HFFc6 (cell line): Measurements from ENCODE around the gene SRSF4. TPM values are rescaled to one million over a fixed set of nuclear protein-coding genes. Genes with fewer than 3 reads are reported as not detected.
A peak's percentile ranks its signal among the peaks of the same experiment; 100 is the strongest.

ENCODE experiments used
- DNase-seq: peaks from one replicate; pipeline ENCODE4 v3.0.0-alpha.2; 2018
- H3K27ac Mint-ChIP-seq: 2 replicates; pipeline ENCODE4 v1.8.0; 2020; ENCODE audit warnings: mild to moderate bottlenecking, mixed read lengths
- H3K27me3 Mint-ChIP-seq: 2 replicates; pipeline ENCODE4 v1.8.0; 2021; ENCODE audit warnings: mild to moderate bottlenecking, moderate library complexity, mixed read lengths; ENCODE audit not compliant: insufficient read depth
- H3K36me3 Mint-ChIP-seq: 2 replicates; pipeline ENCODE4 v1.8.0; 2021; ENCODE audit warnings: low read depth, mixed read lengths
- H3K4me1 Mint-ChIP-seq: 2 replicates; pipeline ENCODE4 v1.8.0; 2020; ENCODE audit warnings: low read depth, mixed read lengths
- H3K4me3 Mint-ChIP-seq: 2 replicates; pipeline ENCODE4 v1.8.0; 2020; ENCODE audit warnings: mild to moderate bottlenecking, moderate library complexity, mixed read lengths
- H3K9me3 Mint-ChIP-seq: 2 replicates; pipeline ENCODE4 v1.8.0; 2020; ENCODE audit warnings: mild to moderate bottlenecking, mixed read lengths
- CTCF ChIP-seq: fragments of 200-600 bp; sonication (generic); IDR thresholded peaks from 2 replicates; pipeline ENCODE4 v1.5.0; 2021; ENCODE audit warnings: antibody characterized with exemption, mild to moderate bottlenecking
- total RNA-seq, 6 experiments: library from RNA; stranded (reverse); fragmentation: NEBNext Ultra II Directional; extraction: Animal tissue kit (Norgen Biotek cat#: 25700); gene quantifications; 2 replicates in 1 of 6; 3 replicates in 5 of 6; pipeline ENCODE4 v1.2.3, GENCODE V29; 2021

Gene SRSF4
- total RNA-seq, 6 experiments from 2014 or later: 47.6 to 54.5 (median 51.5) TPM

GRCh38 chr1:29217633-29218032, 35.9 kb upstream of the SRSF4 start:
- TF ChIP-seq CTCF: no peak
- Mint-ChIP-seq H3K4me1 (no peaks in the 10 kb centered on the region; the same call in 1 of the 2 replicates), H3K36me3 (peaks cover 9% of the 10 kb centered on the region), H3K27me3 (no peaks in the 10 kb centered on the region), H3K9me3 (no peaks in the 10 kb centered on the region), H3K27ac (peak overlapping the region; percentile 27; the same call in 1 of the 2 replicates), H3K4me3 (no peak overlapping the region)
- DNase-seq: no peak

- Mint-ChIP-seq H3K4me1 (peaks cover 25% of the 10 kb centered on the region), H3K4me3 (no peak overlapping the region), H3K9me3 (no peaks in the 10 kb centered on the region), H3K27me3 (peaks cover 2% of the 10 kb centered on the region; the same call in 1 of the 2 replicates), H3K36me3 (peaks cover 12% of the 10 kb centered on the region), H3K27ac (no peak overlapping the region)
- DNase-seq: no peak
- TF ChIP-seq CTCF: no peak
Observed at GRCh38 chr1:29213055-29213454, 31.4 kb upstream of the SRSF4 start.

GRCh38 chr1:29211086-29212030, 29.7 kb upstream of the SRSF4 start:
- Mint-ChIP-seq H3K9me3 (no peaks in the 10 kb centered on the region), H3K27me3 (peaks cover 2% of the 10 kb centered on the region; the same call in 1 of the 2 replicates), H3K4me1 (peaks cover 25% of the 10 kb centered on the region), H3K4me3 (no peak overlapping the region), H3K27ac (no peak overlapping the region), H3K36me3 (peaks cover 12% of the 10 kb centered on the region)
- DNase-seq: no peak
- TF ChIP-seq CTCF: no peak

- no peak for TF ChIP-seq CTCF
- H3K9me3 Mint-ChIP-seq: no peaks in the 10 kb centered on the region
- H3K27me3 Mint-ChIP-seq: peaks cover 2% of the 10 kb centered on the region; the same call in 1 of the 2 replicates
- peaks cover 25% of the 10 kb centered on the region for H3K4me1 Mint-ChIP-seq
- peaks cover 15% of the 10 kb centered on the region for H3K36me3 Mint-ChIP-seq
- no peak for DNase-seq
- no peak overlapping the region for H3K4me3 Mint-ChIP-seq
- peak overlapping the region; percentile 49 for H3K27ac Mint-ChIP-seq
Observed at GRCh38 chr1:29210278-29211085, 28.8 kb upstream of the SRSF4 start.

- no peak for TF ChIP-seq CTCF
- DNase-seq: peak; percentile 28
- H3K27ac Mint-ChIP-seq: peak overlapping the region; percentile 67
- H3K4me3 Mint-ChIP-seq: peak overlapping the region; percentile 12
- peaks cover 2% of the 10 kb centered on the region; the same call in 1 of the 2 replicates for H3K27me3 Mint-ChIP-seq
- H3K4me1 Mint-ChIP-seq: peaks cover 25% of the 10 kb centered on the region
- H3K36me3 Mint-ChIP-seq: peaks cover 15% of the 10 kb centered on the region
- H3K9me3 Mint-ChIP-seq: no peaks in the 10 kb centered on the region
Observed at GRCh38 chr1:29209173-29209572, 27.5 kb upstream of the SRSF4 start.
